Astrocyte of the spinal cord (primary cell): ENCODE results near the gene SPAG5.
"Not testable (repeated sequence)": the region's sequence is repeated elsewhere in the genome, so short reads cannot be mapped to it uniquely, and the experiment has no call there.

Experiments used
- DNase-seq: peaks from one replicate; pipeline ENCODE4 v3.0.0; 2011; ENCODE audit warnings: low read depth, low spot score
- H3K4me3 ChIP-seq: 2 replicates; pipeline ENCODE4 v1.5.1; 2011; ENCODE audit warnings: low read depth, mild to moderate bottlenecking, low read length, moderate library complexity
- in situ Hi-C: cut with HindIII; loops from 2 replicates; pipeline ENCODE4 v1.10.0; 2017; ENCODE audit warnings: low sequenced_read_pairs
- TF ChIP-seq, protein P1 (sequence below): IDR thresholded peaks from 2 replicates; pipeline ENCODE4 v1.5.1; 2012; ENCODE audit warnings: low read depth, mild to moderate bottlenecking, low read length, inconsistent platforms

Gene SPAG5

DNA sequence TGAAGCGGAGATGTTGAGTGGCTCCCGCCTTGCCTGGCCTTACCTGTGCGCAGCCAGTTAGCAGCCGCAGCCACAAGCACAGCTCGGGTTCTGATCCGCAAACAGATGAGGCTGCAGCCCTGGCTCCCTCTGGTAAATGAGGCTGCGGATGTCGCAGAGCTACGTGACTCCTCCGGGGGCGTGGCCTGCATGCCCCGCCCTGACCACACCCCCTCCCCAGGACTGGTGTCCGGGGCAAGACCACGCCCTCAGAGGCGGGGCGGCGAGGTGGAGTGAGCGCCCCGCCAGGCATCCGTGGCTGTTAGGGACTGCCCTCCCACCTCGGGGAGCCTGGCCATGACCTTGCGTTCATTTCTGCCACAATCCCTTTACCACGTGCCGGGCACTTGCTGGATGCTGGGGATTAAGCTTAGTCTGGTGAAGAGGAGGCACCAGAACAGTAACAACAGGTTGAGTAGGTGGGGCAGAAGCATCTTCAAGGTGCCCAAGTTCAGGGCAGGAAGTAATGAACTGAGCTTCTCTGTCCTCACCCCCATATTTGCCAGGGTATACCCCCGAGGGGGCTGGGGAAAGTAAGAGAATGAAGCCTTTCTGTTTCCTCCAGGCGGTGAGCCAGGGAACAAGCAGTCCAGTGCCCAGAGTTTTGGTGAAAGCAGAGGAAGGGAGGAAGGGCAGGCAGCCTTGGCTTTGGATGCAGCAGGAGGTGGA, 21.9 kb downstream of the SPAG5 start, which contains the start of gene ALDOC:
ALDOC (minus strand) TSS at position 138 of the 708 bp plus-strand sequence. CDS start 1,363 bp downstream, outside the sequence.
- in situ Hi-C loops = no loop called here

DNA sequence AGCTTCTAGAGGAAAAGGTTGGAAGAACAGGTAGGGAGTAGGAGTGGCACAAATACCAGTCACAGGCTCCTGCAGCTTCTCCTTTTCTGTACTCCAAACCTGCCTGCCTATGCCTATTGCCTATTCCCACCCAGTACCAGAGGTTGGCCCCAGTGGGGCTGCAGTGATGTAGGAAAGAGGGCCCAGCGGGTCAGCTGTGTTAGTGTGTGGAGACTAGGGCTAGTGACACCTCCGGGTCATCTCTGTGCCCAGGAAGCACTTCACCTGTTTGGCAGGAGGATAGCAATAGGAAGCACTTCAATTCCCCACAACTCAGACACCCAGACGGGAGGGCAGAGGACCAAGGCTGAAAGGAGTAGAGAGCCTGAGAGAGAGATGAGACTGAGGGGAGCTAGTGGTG, 22.8 kb downstream of the SPAG5 start:
- DNase-seq, in situ Hi-C loops, H3K4me3 ChIP-seq: not testable (repeated sequence)

More for the DNA sequence above, 21.9 kb downstream of the SPAG5 start, which contains the start of gene ALDOC:
- peak within 1 kb of the TSS; percentile 31 for H3K4me3 ChIP-seq
- peak; percentile 91 for DNase-seq
- TF ChIP-seq, protein P1, sequence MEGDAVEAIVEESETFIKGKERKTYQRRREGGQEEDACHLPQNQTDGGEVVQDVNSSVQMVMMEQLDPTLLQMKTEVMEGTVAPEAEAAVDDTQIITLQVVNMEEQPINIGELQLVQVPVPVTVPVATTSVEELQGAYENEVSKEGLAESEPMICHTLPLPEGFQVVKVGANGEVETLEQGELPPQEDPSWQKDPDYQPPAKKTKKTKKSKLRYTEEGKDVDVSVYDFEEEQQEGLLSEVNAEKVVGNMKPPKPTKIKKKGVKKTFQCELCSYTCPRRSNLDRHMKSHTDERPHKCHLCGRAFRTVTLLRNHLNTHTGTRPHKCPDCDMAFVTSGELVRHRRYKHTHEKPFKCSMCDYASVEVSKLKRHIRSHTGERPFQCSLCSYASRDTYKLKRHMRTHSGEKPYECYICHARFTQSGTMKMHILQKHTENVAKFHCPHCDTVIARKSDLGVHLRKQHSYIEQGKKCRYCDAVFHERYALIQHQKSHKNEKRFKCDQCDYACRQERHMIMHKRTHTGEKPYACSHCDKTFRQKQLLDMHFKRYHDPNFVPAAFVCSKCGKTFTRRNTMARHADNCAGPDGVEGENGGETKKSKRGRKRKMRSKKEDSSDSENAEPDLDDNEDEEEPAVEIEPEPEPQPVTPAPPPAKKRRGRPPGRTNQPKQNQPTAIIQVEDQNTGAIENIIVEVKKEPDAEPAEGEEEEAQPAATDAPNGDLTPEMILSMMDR = no peak

DNA sequence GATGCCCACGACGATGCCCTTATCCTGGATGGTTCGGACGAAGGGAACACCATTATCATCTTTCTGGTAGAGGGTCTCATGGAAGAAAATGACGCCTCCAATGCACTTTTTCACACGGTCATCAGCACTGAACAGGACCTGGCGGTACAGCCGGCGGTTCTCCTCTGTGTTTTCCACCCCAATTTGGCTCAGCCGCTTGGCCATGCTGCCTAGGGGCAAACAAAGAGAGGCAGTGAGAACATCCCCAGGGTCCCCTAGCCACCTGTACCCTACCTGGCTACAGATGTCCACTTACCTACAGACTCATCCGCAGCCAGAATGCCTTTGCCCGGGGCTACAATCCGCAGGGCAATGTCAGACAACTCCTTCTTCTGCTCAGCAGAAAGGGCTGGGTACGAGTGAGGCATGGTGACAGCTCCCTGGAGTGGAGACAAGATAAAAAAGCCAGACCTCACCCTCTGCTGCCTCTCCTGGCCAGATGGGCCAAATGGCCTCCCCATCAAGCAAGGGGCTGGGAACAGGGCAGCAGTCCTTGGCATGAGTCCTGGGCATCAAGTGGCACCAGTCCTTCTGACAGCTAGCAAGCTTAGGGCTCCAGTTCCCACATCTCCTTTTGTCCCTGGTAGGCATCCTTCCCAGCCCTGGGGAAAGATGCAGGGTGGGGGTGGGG, 23.6 kb downstream of the SPAG5 start:
- TF ChIP-seq, protein P1 = peak; percentile 2
- in situ Hi-C loops = no loop called here
- H3K4me3 ChIP-seq = no peak overlapping the region
- no peak for DNase-seq

DNA sequence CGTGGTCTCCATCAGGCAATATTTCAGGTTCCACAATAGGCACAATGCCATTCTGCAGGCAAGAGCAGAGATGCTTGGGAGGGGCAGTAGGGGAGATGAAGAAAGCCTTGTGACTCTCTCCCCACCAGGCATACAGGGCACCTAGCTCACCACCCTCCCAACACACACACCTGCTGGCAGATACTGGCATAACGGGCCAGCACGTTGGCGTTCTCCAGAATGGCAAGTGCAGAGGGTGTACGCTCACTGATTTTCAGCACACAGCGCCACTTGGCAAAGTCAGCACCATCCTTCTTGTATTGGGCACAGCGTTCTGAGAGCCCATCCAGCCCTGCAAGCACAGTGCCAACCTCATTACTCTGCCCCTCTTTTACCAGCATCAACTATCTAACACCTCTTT, 24.3 kb downstream of the SPAG5 start:
- TF ChIP-seq, protein P1 = peak; percentile 17

DNA sequence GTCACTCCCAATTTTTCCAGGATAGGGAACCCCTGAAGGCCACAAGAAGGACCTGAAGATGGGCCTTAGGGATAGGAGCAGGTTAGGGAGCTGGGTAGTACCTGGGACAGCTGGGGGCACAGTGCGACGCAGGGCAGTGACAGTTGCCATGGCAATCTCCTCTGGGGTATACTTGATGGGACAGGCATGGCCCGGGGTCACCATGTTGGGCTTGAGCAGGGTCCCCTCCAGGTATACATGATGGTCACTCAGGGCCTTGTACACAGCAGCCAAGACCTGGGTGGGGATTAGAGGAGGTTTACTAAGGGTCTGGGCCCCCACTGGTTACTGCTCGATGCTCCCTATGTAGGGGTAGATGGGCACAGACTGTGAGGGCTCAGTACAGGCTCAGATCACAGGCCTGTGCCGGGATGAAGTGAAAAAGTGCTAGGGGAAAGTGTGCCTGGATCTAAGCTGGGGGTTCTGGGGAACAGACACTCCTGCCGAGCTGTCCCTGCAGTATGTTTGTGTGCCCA, 24.8 kb downstream of the SPAG5 start:
- in situ Hi-C loops = no loop called here
- H3K4me3 ChIP-seq = no peak overlapping the region
- no peak for DNase-seq

More for the DNA sequence above, 24.3 kb downstream of the SPAG5 start:
- DNase-seq = no peak
- in situ Hi-C loops = no loop called here
- no peak overlapping the region for H3K4me3 ChIP-seq

DNA sequence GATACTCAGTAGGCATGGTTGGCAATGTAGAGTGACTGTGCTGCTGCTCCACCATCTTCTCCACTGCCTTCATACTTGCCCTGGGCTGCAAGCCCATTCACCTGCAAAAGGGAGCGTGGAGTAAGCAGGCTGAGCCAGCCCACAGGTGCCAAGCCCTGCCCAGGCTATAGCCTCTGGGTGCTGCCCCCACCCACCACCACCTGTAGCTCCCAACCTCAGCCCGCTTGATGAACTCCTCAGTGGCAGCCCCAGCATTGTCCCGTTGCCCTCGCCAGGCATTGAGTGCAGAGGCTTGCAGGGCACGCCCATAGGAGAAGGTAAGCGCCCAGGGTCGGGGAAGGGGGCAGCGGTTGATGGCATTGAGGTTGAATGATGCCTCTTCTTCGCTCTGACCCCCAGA, 25.3 kb downstream of the SPAG5 start:
- in situ Hi-C loops = no loop called here
- no peak overlapping the region for H3K4me3 ChIP-seq
- TF ChIP-seq, protein P1 = no peak
- DNase-seq = no peak

More for the DNA sequence above, 24.8 kb downstream of the SPAG5 start:
- TF ChIP-seq, protein P1 = no peak

DNA sequence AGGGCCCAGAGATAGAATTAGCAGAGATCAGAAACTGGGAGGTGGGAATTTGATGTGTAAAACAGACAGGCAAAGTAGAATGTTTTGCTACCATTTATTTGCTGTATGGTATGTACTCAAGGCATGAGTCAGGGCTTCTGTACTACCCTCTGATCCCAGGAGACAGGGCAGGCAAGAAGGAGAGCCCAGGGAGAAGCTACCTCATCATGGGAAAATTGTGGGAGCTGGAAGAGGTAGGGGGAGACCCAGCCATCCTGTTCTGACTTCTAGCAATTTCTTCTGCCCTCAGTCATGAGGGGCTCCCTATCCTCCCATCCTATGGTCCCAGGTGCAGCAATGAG, 25.8 kb downstream of the SPAG5 start:
- no peak overlapping the region for H3K4me3 ChIP-seq
- TF ChIP-seq, protein P1 = no peak
- in situ Hi-C loops = no loop called here
- no peak for DNase-seq
